Neural cell (in vitro differentiated cells): ENCODE measurements around the gene SLC6A6. TPM values are rescaled to one million over a fixed set of nuclear protein-coding genes. Genes with fewer than 3 reads are reported as not detected.

Source experiments
- H2AFZ ChIP-seq: fragments of 200-600, 300-800 bp; sonication (generic), shearing (Covaris generic); 2 replicates; pipeline ENCODE4 v1.6.0; 2014; ENCODE audit warnings: low read depth, mild to moderate bottlenecking, antibody characterized with exemption, low read length, moderate library complexity
- H3F3A ChIP-seq: fragments of 200-600 bp; shearing (Covaris generic); 2 replicates; pipeline ENCODE4 v1.6.1; 2016; ENCODE audit warnings: mild to moderate bottlenecking, moderate library complexity, mixed read lengths, antibody characterized with exemption, low read length; ENCODE audit not compliant: insufficient read depth, poor library complexity, severe bottlenecking
- H3K27ac ChIP-seq: fragments of 200-600, 300-800 bp; sonication (generic), shearing (Covaris generic); 2 replicates; pipeline ENCODE4 v1.5.1; 2014; ENCODE audit warnings: mild to moderate bottlenecking, low read length, moderate library complexity
- H3K27me3 ChIP-seq: fragments of 300-800, 200-600 bp; sonication (generic), shearing (Covaris generic); 2 replicates; pipeline ENCODE4 v1.6.0; 2014; ENCODE audit warnings: mild to moderate bottlenecking, low read depth, low read length, moderate library complexity; ENCODE audit not compliant: insufficient read depth
- H3K36me3 ChIP-seq: fragments of 300-800, 200-600 bp; sonication (generic), shearing (Covaris generic); 2 replicates; pipeline ENCODE4 v1.5.1; 2014; ENCODE audit warnings: mild to moderate bottlenecking, antibody characterized with exemption, low read length, moderate library complexity; ENCODE audit not compliant: insufficient read depth
- H3K4me2 ChIP-seq: fragments of 300-800, 200-600 bp; sonication (generic), shearing (Covaris generic); 2 replicates; pipeline ENCODE4 v1.6.0; 2014; ENCODE audit warnings: mild to moderate bottlenecking, low read length
- H3K4me3 ChIP-seq: fragments of 300-800, 200-600 bp; sonication (generic), shearing (Covaris generic); 2 replicates; pipeline ENCODE4 v1.5.1; 2014; ENCODE audit warnings: mild to moderate bottlenecking, low read length, moderate library complexity
- H3K79me2 ChIP-seq: fragments of 200-600 bp; shearing (Covaris generic); replicated peaks from 2 replicates; pipeline ENCODE4 v1.6.0; 2014; ENCODE audit warnings: mild to moderate bottlenecking, low read length, moderate library complexity; ENCODE audit not compliant: insufficient read depth
- H3K9ac ChIP-seq: fragments of 300-800, 200-600 bp; sonication (generic), shearing (Covaris generic); 2 replicates; pipeline ENCODE4 v1.6.1; 2016; ENCODE audit warnings: mild to moderate bottlenecking, low read length, mixed read lengths
- H3K9me2 ChIP-seq: fragments of 200-600 bp; shearing (Covaris generic); 2 replicates; pipeline ENCODE4 v1.6.1; 2016; ENCODE audit warnings: mild to moderate bottlenecking, low read length, mixed read lengths; ENCODE audit not compliant: insufficient read depth
- H3K9me3 ChIP-seq: fragments of 200-600, 300-800 bp; sonication (generic), shearing (Covaris generic); 2 replicates; pipeline ENCODE4 v1.6.1; 2016; ENCODE audit warnings: mild to moderate bottlenecking, mixed run types, low read length, moderate library complexity, mixed read lengths
- H4K20me1 ChIP-seq: fragments of 200-600 bp; shearing (Covaris generic); 2 replicates; pipeline ENCODE4 v1.6.1; 2016; ENCODE audit warnings: mild to moderate bottlenecking, mixed run types; ENCODE audit not compliant: insufficient read depth
- CTCF ChIP-seq: fragments of 450-650 bp; IDR thresholded peaks from 2 replicates; pipeline ENCODE4 v1.5.1; 2014; ENCODE audit warnings: antibody characterized with exemption, mild to moderate bottlenecking, moderate library complexity; ENCODE audit not compliant: poor library complexity, severe bottlenecking
- EP300 ChIP-seq: fragments of 450-650 bp; conservative IDR thresholded peaks from 2 replicates; pipeline ENCODE4 v1.6.1; 2014; ENCODE audit warnings: antibody characterized with exemption, mild to moderate bottlenecking, moderate library complexity; ENCODE audit not compliant: poor library complexity, severe bottlenecking
- EZH2 ChIP-seq: fragments of 200-600, 300-800 bp; shearing (Covaris generic), sonication (generic); IDR thresholded peaks from 2 replicates; pipeline ENCODE4 v1.6.1; 2014; ENCODE audit warnings: antibody characterized with exemption, low read length, borderline replicate concordance, mild to moderate bottlenecking; ENCODE audit not compliant: insufficient read depth, poor library complexity, severe bottlenecking
- MXI1 ChIP-seq: fragments of 450-650 bp; conservative IDR thresholded peaks from 2 replicates; pipeline ENCODE4 v1.6.1; 2014; ENCODE audit warnings: antibody characterized with exemption, mild to moderate bottlenecking; ENCODE audit not compliant: poor library complexity, severe bottlenecking
- POLR2AphosphoS5 ChIP-seq: IDR thresholded peaks from 2 replicates; pipeline ENCODE4 v1.6.1; 2012
- RAD21 ChIP-seq: fragments of 450-650 bp; conservative IDR thresholded peaks from 2 replicates; pipeline ENCODE4 v1.6.1; 2014; ENCODE audit warnings: antibody characterized with exemption, mild to moderate bottlenecking, moderate library complexity
- REST ChIP-seq: IDR thresholded peaks from 2 replicates; pipeline ENCODE4 v1.6.1; 2012; ENCODE audit warnings: borderline replicate concordance
- SMC3 ChIP-seq: fragments of 450-650 bp; conservative IDR thresholded peaks from 2 replicates; pipeline ENCODE4 v1.6.1; 2014; ENCODE audit warnings: antibody characterized with exemption, mild to moderate bottlenecking, moderate library complexity; ENCODE audit not compliant: poor library complexity
- TAF1 ChIP-seq: IDR thresholded peaks from 2 replicates; pipeline ENCODE4 v1.6.1; 2012; ENCODE audit warnings: low read depth
- polyA plus RNA-seq: library from polyadenylated mRNA; depleted of rRNA; stranded (reverse); fragments of >200 nt; gene quantifications from 2 replicates; pipeline ENCODE4 v1.2.3, GENCODE V29; 2014

Gene SLC6A6
- polyA plus RNA-seq, 1 donor from 2014 or later = 15.9 TPM

GRCh38 chr3:14426305-14426620, 23.9 kb downstream of the SLC6A6 start:
- Histone ChIP-seq H3K4me3 (no peak overlapping the region), H3K27ac (no peak overlapping the region), H3K79me2 (no peaks in the 10 kb centered on the region), H3K27me3 (no peaks in the 10 kb centered on the region), H3F3A (no peaks in the 10 kb centered on the region), H3K36me3 (no peaks in the 10 kb centered on the region), H2AFZ (no peak overlapping the region), H3K9me3 (no peaks in the 10 kb centered on the region), H3K9me2 (no peaks in the 10 kb centered on the region), H3K4me2 (no peak overlapping the region), H3K9ac (no peak overlapping the region), H4K20me1 (no peaks in the 10 kb centered on the region)
- no peak for TF ChIP-seq RAD21
- no peak for TF ChIP-seq MXI1
- TF ChIP-seq POLR2AphosphoS5 = no peak
- no peak for TF ChIP-seq REST
- no peak for TF ChIP-seq EZH2
- no peak for TF ChIP-seq EP300
- TF ChIP-seq CTCF = no peak
- TF ChIP-seq SMC3 = no peak
- TF ChIP-seq TAF1 = no peak

- Histone ChIP-seq H3K27me3 (no peaks in the 10 kb centered on the region), H3K9me2 (no peaks in the 10 kb centered on the region), H3K9me3 (no peaks in the 10 kb centered on the region), H3K36me3 (no peaks in the 10 kb centered on the region), H3K4me2 (no peak overlapping the region), H3K27ac (no peak overlapping the region), H3K9ac (no peak overlapping the region), H2AFZ (no peak overlapping the region), H3K4me3 (no peak overlapping the region), H4K20me1 (no peaks in the 10 kb centered on the region), H3K79me2 (no peaks in the 10 kb centered on the region), H3F3A (no peaks in the 10 kb centered on the region)
- TF ChIP-seq EP300 (no peak), REST (no peak), TAF1 (no peak), MXI1 (no peak), CTCF (no peak), SMC3 (no peak), POLR2AphosphoS5 (no peak), RAD21 (no peak), EZH2 (no peak)
Observed at GRCh38 chr3:14428087-14429033, 26.0 kb downstream of the SLC6A6 start.
